Measurements from ENCODE around the gene CDC42BPA.

- TF ChIP-seq CEBPB (IDR thresholded peaks at IDR 0.05; ENCODE audit: low read depth, low read length), result no peak
- no peak for TF ChIP-seq JUN (IDR thresholded peaks at IDR 0.05; ENCODE audit: low read depth, low read length)
- TF ChIP-seq EP300 (IDR thresholded peaks at IDR 0.05; ENCODE audit: borderline replicate concordance in 1 of 2, low read depth in 2 of 2, low read length in 2 of 2), result no peak
- no peak for TF ChIP-seq ZNF274 (IDR thresholded peaks at IDR 0.05; ENCODE audit: borderline replicate concordance, extremely low read depth, low read length)
- no peak for TF ChIP-seq CTCF (IDR thresholded peaks at IDR 0.05; ENCODE audit: control extremely low read depth in 1 of 3, insufficient read depth in 1 of 3, low read depth in 1 of 3, low read length in 3 of 3)
- no peak for TF ChIP-seq POLR2AphosphoS5 (IDR thresholded peaks at IDR 0.05; ENCODE audit: low read depth, low read length)
- TF ChIP-seq NRF1 (IDR thresholded peaks at IDR 0.05; ENCODE audit: low read depth, low read length), result no peak
- no peak for TF ChIP-seq RXRA (IDR thresholded peaks at IDR 0.05; ENCODE audit: insufficient read depth, low read depth, low read length)
- TF ChIP-seq SRF (IDR thresholded peaks at IDR 0.05; ENCODE audit: low read depth, low read length), result no peak
These were observed 339.7 kb downstream of the CDC42BPA start for GRCh38 chr1:226978432-226979114.

Data from H1 (cell line).